Measurements from ENCODE around the gene WDFY1.
"Not testable (repeated sequence)": the region's sequence is repeated elsewhere in the genome, so short reads cannot be mapped to it uniquely, and the experiment has no call there.

- TF ChIP-seq, protein P1, sequence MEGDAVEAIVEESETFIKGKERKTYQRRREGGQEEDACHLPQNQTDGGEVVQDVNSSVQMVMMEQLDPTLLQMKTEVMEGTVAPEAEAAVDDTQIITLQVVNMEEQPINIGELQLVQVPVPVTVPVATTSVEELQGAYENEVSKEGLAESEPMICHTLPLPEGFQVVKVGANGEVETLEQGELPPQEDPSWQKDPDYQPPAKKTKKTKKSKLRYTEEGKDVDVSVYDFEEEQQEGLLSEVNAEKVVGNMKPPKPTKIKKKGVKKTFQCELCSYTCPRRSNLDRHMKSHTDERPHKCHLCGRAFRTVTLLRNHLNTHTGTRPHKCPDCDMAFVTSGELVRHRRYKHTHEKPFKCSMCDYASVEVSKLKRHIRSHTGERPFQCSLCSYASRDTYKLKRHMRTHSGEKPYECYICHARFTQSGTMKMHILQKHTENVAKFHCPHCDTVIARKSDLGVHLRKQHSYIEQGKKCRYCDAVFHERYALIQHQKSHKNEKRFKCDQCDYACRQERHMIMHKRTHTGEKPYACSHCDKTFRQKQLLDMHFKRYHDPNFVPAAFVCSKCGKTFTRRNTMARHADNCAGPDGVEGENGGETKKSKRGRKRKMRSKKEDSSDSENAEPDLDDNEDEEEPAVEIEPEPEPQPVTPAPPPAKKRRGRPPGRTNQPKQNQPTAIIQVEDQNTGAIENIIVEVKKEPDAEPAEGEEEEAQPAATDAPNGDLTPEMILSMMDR (IDR thresholded peaks at IDR 0.05) = not testable (repeated sequence)
- TF ChIP-seq, protein P2, sequence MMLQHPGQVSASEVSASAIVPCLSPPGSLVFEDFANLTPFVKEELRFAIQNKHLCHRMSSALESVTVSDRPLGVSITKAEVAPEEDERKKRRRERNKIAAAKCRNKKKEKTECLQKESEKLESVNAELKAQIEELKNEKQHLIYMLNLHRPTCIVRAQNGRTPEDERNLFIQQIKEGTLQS (CRISPR knock-in tag; conservative IDR thresholded peaks at IDR 0.05) = not testable (repeated sequence)
- not testable (repeated sequence) for TF ChIP-seq NFYB (CRISPR knock-in tag; conservative IDR thresholded peaks at IDR 0.05; ENCODE audit: low read depth); MYBL2 (CRISPR knock-in tag; IDR thresholded peaks at IDR 0.05); PRDM15 (CRISPR knock-in tag; IDR thresholded peaks at IDR 0.05)
These were observed 5.7 kb downstream of the WDFY1 start for GRCh38 chr2:223939438-223939837.
